Ishikawa (cell line): ENCODE data around the gene CNOT1.

Experiments used
- CEBPB ChIP-seq: IDR thresholded peaks from 2 replicates; pipeline ENCODE4 v1.6.1; 2012
- CREB1 ChIP-seq: IDR thresholded peaks from 2 replicates; pipeline ENCODE4 v1.6.1; 2012; ENCODE audit warnings: low read depth
- EGR1 ChIP-seq: IDR thresholded peaks from 2 replicates; pipeline ENCODE4 v1.6.1; 2012
- EP300 ChIP-seq: IDR thresholded peaks from 2 replicates; pipeline ENCODE4 v1.6.1; 2012; ENCODE audit warnings: borderline replicate concordance
- FOXM1 ChIP-seq: IDR thresholded peaks from 2 replicates; pipeline ENCODE4 v1.6.1; 2012; ENCODE audit warnings: low read depth, borderline replicate concordance
- MAX ChIP-seq: IDR thresholded peaks from 2 replicates; pipeline ENCODE4 v1.6.1; 2012
- NFIC ChIP-seq: IDR thresholded peaks from 2 replicates; pipeline ENCODE4 v1.6.1; 2012
- RAD21 ChIP-seq: IDR thresholded peaks from 2 replicates; pipeline ENCODE4 v1.6.1; 2012; ENCODE audit warnings: low read depth
- REST ChIP-seq: IDR thresholded peaks from 2 replicates; pipeline ENCODE4 v1.6.1; 2012; ENCODE audit warnings: low read depth, mild to moderate bottlenecking
- TAF1 ChIP-seq: IDR thresholded peaks from 2 replicates; pipeline ENCODE4 v1.6.1; 2012; ENCODE audit warnings: low read depth, mild to moderate bottlenecking
- TCF12 ChIP-seq: IDR thresholded peaks from 2 replicates; pipeline ENCODE4 v1.6.1; 2012; ENCODE audit warnings: low read depth
- TEAD4 ChIP-seq: IDR thresholded peaks from 2 replicates; pipeline ENCODE4 v1.6.1; 2012
- YY1 ChIP-seq: IDR thresholded peaks from 2 replicates; pipeline ENCODE4 v1.6.1; 2012; ENCODE audit warnings: low read depth
- ZBTB7A ChIP-seq: IDR thresholded peaks from 2 replicates; pipeline ENCODE4 v1.6.1; 2012; ENCODE audit warnings: low read depth

- TF ChIP-seq TAF1 (no peak), EP300 (no peak), MAX (no peak), EGR1 (no peak), YY1 (no peak), TCF12 (no peak), REST (no peak), CEBPB (no peak), RAD21 (no peak), NFIC (no peak), TEAD4 (no peak), FOXM1 (no peak), CREB1 (no peak), ZBTB7A (no peak)
Measured at GRCh38 chr16:58640949-58641348, 11.3 kb upstream of the CNOT1 start.
